Progenitor cell of endocrine pancreas (in vitro differentiated cells): ENCODE results near the gene STXBP5. TPM values are rescaled to one million over a fixed set of nuclear protein-coding genes. Genes with fewer than 3 reads are reported as not detected.

Experiments used
- DNase-seq: peaks from one replicate; pipeline ENCODE4 v3.0.0; 2021; ENCODE audit warnings: low spot score; ENCODE audit not compliant: unreplicated experiment
- H3K27ac Mint-ChIP-seq: 2 replicates; pipeline ENCODE4 v1.8.0; 2021; ENCODE audit warnings: mild to moderate bottlenecking, moderate library complexity, mixed read lengths
- H3K27me3 Mint-ChIP-seq: 2 replicates; pipeline ENCODE4 v1.8.0; 2021; ENCODE audit warnings: mixed read lengths
- H3K36me3 Mint-ChIP-seq: 2 replicates; pipeline ENCODE4 v1.8.0; 2022; ENCODE audit warnings: mixed read lengths; ENCODE audit not compliant: insufficient read depth
- H3K4me1 Mint-ChIP-seq: 2 replicates; pipeline ENCODE4 v1.8.0; 2021; ENCODE audit warnings: low read depth, mixed read lengths
- H3K4me3 Mint-ChIP-seq: 2 replicates; pipeline ENCODE4 v1.8.0; 2021; ENCODE audit warnings: low read depth, mild to moderate bottlenecking, moderate library complexity, mixed read lengths
- H3K9me3 Mint-ChIP-seq: 2 replicates; pipeline ENCODE4 v1.8.0; 2021; ENCODE audit warnings: low read depth, mixed read lengths
- CTCF ChIP-seq: fragments of 200-600 bp; sonication (generic); IDR thresholded peaks from one replicate; pipeline ENCODE4 v1.5.0; 2021; ENCODE audit warnings: antibody characterized with exemption, mild to moderate bottlenecking; ENCODE audit not compliant: unreplicated experiment
- total RNA-seq: library from RNA; stranded (reverse); gene quantifications from 2 replicates; pipeline ENCODE4 v1.2.1, GENCODE V29; 2021

The STXBP5 gene
- total RNA-seq, 1 donor from 2014 or later = 43.0 TPM

GRCh38 chr6:147384029-147384428 is 179.8 kb downstream of the STXBP5 start:
- no peak overlapping the region for H3K27ac Mint-ChIP-seq
- no peak for DNase-seq
- H3K4me3 Mint-ChIP-seq = no peak overlapping the region
- TF ChIP-seq CTCF = no peak
- peaks cover 37% of the 10 kb centered on the region for H3K36me3 Mint-ChIP-seq
- H3K4me1 Mint-ChIP-seq = no peaks in the 10 kb centered on the region
- peaks cover 13% of the 10 kb centered on the region for H3K9me3 Mint-ChIP-seq
- H3K27me3 Mint-ChIP-seq = no peaks in the 10 kb centered on the region

GRCh38 chr6:147384737-147385710 is 180.8 kb downstream of the STXBP5 start:
- Mint-ChIP-seq H3K9me3 (peaks cover 10% of the 10 kb centered on the region), H3K4me3 (no peak overlapping the region)

GRCh38 chr6:147389463-147389862 is 185.2 kb downstream of the STXBP5 start:
- Mint-ChIP-seq H3K4me1 (peaks cover 5% of the 10 kb centered on the region), H3K27me3 (no peaks in the 10 kb centered on the region), H3K27ac (no peak overlapping the region), H3K9me3 (no peaks in the 10 kb centered on the region), H3K36me3 (peaks cover 2% of the 10 kb centered on the region), H3K4me3 (no peak overlapping the region)
- no peak for TF ChIP-seq CTCF
- no peak for DNase-seq

More at GRCh38 chr6:147384737-147385710, 180.8 kb downstream of the STXBP5 start:
- Mint-ChIP-seq H3K4me1 (no peaks in the 10 kb centered on the region), H3K27ac (no peak overlapping the region), H3K36me3 (peaks cover 32% of the 10 kb centered on the region), H3K27me3 (no peaks in the 10 kb centered on the region)
- no peak for TF ChIP-seq CTCF
- no peak for DNase-seq

- Mint-ChIP-seq H3K36me3 (no peaks in the 10 kb centered on the region), H3K4me3 (no peak overlapping the region), H3K9me3 (no peaks in the 10 kb centered on the region), H3K27ac (no peak overlapping the region), H3K27me3 (no peaks in the 10 kb centered on the region), H3K4me1 (peaks cover 5% of the 10 kb centered on the region)
- no peak for DNase-seq
- peak; percentile 72 for TF ChIP-seq CTCF
These were observed 186.8 kb downstream of the STXBP5 start for GRCh38 chr6:147390909-147391536.

- Mint-ChIP-seq H3K27me3 (no peaks in the 10 kb centered on the region), H3K4me3 (no peak overlapping the region), H3K27ac (no peak overlapping the region), H3K4me1 (peaks cover 5% of the 10 kb centered on the region), H3K9me3 (no peaks in the 10 kb centered on the region), H3K36me3 (no peaks in the 10 kb centered on the region)
- DNase-seq = no peak
- no peak for TF ChIP-seq CTCF
These were observed 188.9 kb downstream of the STXBP5 start for GRCh38 chr6:147392917-147393625.
